ENCODE measurements around the gene CRELD1. TPM values are rescaled to one million over a fixed set of nuclear protein-coding genes. Genes with fewer than 3 reads are reported as not detected.

The CRELD1 gene
- total and polyA plus RNA-seq, 2 of the 13 experiments (the other 11 are each of a cell fraction or from before 2014, with no cell fraction given): 27.1 to 61.9 TPM

DNA sequence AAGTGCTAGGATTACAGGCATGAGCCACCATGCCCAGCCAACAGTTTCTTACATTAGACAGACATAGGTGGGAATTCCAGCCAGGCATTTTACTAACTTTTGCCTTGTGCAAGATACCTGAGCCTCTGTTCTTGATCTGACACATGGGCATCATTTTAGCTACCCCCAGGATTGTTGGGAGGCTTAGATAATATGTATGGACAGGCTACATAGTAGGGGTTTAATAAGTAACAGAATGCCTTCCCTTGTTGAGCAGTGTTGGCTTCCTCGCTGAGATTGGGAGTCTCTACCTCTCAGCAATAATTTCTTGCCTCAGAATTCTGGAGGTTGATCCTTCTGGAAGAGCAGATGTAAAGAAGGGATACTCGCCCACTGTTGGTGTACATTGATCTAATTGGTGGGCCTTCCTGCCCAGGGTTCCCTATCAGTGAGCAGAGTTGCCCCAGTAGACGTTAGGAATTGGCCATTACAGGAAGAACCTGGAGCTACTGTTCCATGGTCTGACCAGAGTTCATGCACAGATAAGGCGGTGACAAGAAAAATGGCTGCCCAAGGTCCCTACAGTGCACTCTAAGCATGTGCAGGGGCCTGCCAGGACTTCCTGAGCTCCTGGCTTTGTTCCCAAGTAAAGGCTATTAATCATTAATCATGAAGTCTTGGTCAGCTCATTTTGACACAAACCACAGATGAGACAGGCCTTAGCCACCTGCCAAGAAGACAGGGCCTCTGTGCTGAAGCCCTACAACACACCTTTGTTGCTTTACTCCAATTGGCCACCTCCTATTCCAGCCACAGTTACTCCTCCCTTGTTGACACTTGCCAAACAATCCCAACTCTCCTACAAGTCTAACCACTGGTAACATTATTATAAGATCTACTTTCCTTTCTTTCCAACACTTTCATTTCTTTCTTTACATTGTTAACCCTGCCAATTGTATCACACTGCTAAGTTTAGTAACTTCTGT is 35.9 kb upstream of the CRELD1 start (continued):
- TF ChIP-seq, protein P1, sequence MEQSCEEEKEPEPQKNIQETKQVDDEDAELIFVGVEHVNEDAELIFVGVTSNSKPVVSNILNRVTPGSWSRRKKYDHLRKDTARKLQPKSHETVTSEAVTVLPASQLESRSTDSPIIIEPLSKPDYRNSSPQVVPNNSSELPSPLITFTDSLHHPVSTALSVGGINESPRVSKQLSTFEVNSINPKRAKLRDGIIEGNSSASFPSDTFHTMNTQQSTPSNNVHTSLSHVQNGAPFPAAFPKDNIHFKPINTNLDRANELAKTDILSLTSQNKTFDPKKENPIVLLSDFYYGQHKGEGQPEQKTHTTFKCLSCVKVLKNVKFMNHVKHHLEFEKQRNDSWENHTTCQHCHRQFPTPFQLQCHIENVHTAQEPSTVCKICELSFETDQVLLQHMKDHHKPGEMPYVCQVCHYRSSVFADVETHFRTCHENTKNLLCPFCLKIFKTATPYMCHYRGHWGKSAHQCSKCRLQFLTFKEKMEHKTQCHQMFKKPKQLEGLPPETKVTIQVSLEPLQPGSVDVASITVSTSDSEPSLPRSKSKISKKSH (CRISPR knock-in tag; IDR thresholded peaks at IDR 0.05; ENCODE audit: borderline replicate concordance): no peak
- no peak; the same call in 1 of the 2 replicates for TF ChIP-seq ATF1 (CRISPR knock-in tag; IDR thresholded peaks at IDR 0.05)
- no peak for TF ChIP-seq SMAD9 (CRISPR knock-in tag; IDR thresholded peaks at IDR 0.05)
- TF ChIP-seq, protein P2, sequence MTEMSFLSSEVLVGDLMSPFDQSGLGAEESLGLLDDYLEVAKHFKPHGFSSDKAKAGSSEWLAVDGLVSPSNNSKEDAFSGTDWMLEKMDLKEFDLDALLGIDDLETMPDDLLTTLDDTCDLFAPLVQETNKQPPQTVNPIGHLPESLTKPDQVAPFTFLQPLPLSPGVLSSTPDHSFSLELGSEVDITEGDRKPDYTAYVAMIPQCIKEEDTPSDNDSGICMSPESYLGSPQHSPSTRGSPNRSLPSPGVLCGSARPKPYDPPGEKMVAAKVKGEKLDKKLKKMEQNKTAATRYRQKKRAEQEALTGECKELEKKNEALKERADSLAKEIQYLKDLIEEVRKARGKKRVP (CRISPR knock-in tag; IDR thresholded peaks at IDR 0.05): no peak
- no peak for TF ChIP-seq JARID2 (CRISPR knock-in tag; IDR thresholded peaks at IDR 0.05; ENCODE audit: insufficient replicate concordance)
- TF ChIP-seq ELF4 (CRISPR knock-in tag; IDR thresholded peaks at IDR 0.05; ENCODE audit: borderline replicate concordance): 0 out of 2 replicates have a peak, but pooled peaks have one; percentile 41
- TF ChIP-seq THAP11 (CRISPR knock-in tag; IDR thresholded peaks at IDR 0.05): no peak; the same call in 1 of the 2 replicates
- TF ChIP-seq MTF2 (CRISPR knock-in tag; IDR thresholded peaks at IDR 0.05; ENCODE audit: borderline replicate concordance): no peak
- TF ChIP-seq U2AF1 (optimal IDR thresholded peaks at IDR 0.05; ENCODE audit: low read depth, low read length): no peak
- peak; percentile 52 for TF ChIP-seq ELF3 (CRISPR knock-in tag; IDR thresholded peaks at IDR 0.05)
- peak; percentile 62; the same call in 1 of the 2 replicates for TF ChIP-seq HNF4G (IDR thresholded peaks at IDR 0.05; ENCODE audit: borderline replicate concordance, low read depth, low read length)
- peak; percentile 67 for TF ChIP-seq HNF4G (CRISPR knock-in tag; IDR thresholded peaks at IDR 0.05; ENCODE audit: borderline replicate concordance, low read depth)
- TF ChIP-seq ZNF883 (CRISPR knock-in tag; IDR thresholded peaks at IDR 0.05; ENCODE audit: not compliant biosample characterization): no peak
- peak; percentile 82 for TF ChIP-seq SMAD3 (CRISPR knock-in tag; IDR thresholded peaks at IDR 0.05)
- TF ChIP-seq SIN3A (IDR thresholded peaks at IDR 0.05; ENCODE audit: borderline replicate concordance, low read depth, low read length): peak; percentile 57; the same call in 1 of the 2 replicates
- TF ChIP-seq ATF7 (IDR thresholded peaks at IDR 0.05): no peak
- TF ChIP-seq ATF7 (CRISPR knock-in tag; IDR thresholded peaks at IDR 0.05): no peak
- TF ChIP-seq, protein P3, sequence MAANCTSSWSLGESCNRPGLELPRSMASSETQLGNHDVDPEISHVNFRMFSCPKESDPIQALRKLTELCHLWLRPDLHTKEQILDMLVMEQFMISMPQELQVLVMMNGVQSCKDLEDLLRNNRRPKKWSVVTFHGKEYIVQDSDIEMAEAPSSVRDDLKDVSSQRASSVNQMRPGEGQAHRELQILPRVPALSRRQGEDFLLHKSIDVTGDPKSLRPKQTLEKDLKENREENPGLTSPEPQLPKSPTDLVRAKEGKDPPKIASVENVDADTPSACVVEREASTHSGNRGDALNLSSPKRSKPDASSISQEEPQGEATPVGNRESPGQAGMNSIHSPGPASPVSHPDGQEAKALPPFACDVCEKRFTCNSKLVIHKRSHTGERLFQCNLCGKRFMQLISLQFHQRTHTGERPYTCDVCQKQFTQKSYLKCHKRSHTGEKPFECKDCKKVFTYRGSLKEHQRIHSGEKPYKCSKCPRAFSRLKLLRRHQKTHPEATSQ (CRISPR knock-in tag; IDR thresholded peaks at IDR 0.05; ENCODE audit: borderline replicate concordance): no peak
- TF ChIP-seq KDM1A (CRISPR knock-in tag; IDR thresholded peaks at IDR 0.05): no peak
- TF ChIP-seq, protein P4, sequence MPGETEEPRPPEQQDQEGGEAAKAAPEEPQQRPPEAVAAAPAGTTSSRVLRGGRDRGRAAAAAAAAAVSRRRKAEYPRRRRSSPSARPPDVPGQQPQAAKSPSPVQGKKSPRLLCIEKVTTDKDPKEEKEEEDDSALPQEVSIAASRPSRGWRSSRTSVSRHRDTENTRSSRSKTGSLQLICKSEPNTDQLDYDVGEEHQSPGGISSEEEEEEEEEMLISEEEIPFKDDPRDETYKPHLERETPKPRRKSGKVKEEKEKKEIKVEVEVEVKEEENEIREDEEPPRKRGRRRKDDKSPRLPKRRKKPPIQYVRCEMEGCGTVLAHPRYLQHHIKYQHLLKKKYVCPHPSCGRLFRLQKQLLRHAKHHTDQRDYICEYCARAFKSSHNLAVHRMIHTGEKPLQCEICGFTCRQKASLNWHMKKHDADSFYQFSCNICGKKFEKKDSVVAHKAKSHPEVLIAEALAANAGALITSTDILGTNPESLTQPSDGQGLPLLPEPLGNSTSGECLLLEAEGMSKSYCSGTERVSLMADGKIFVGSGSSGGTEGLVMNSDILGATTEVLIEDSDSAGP (CRISPR knock-in tag; IDR thresholded peaks at IDR 0.05; ENCODE audit: borderline replicate concordance): no peak
